Endothelial cell of umbilical vein (primary cell): ENCODE measurements around the gene PCNX1.

Experiments used
- CTCF ChIP-seq, 2 donors: IDR thresholded peaks; 1 replicate in 1 of 2; 2 replicates in 1 of 2; pipeline ENCODE4 v1.5.1; 2011; ENCODE audit warnings: low read length in 2 of 2, mild to moderate bottlenecking in 2 of 2, moderate library complexity in 2 of 2, control low read depth in 1 of 2, inconsistent platforms in 1 of 2, low read depth in 1 of 2; ENCODE audit not compliant: insufficient read depth in 1 of 2; ENCODE audit errors: extremely low read depth in 1 of 2
- EZH2 ChIP-seq: IDR thresholded peaks from 2 replicates; pipeline ENCODE4 v1.6.1; 2012; ENCODE audit warnings: borderline replicate concordance, low read depth, mild to moderate bottlenecking, moderate library complexity, low read length, inconsistent platforms; ENCODE audit not compliant: severe bottlenecking
- FOS ChIP-seq: IDR thresholded peaks from 2 replicates; pipeline ENCODE4 v1.6.1; 2011; ENCODE audit warnings: mild to moderate bottlenecking, low read length, moderate library complexity, borderline replicate concordance; ENCODE audit not compliant: insufficient read depth
- JUN ChIP-seq: IDR thresholded peaks from 2 replicates; pipeline ENCODE4 v1.6.1; 2011; ENCODE audit warnings: borderline replicate concordance, low read depth; ENCODE audit not compliant: insufficient read length, insufficient read depth
- MYC ChIP-seq: IDR thresholded peaks from one replicate; pipeline ENCODE4 v1.6.1; 2011; ENCODE audit warnings: mild to moderate bottlenecking, low read depth, low read length
- POLR2A ChIP-seq: IDR thresholded peaks from 2 replicates; pipeline ENCODE4 v1.6.1; 2012; ENCODE audit warnings: low read depth, mild to moderate bottlenecking, control low read depth, low read length
- POLR2AphosphoS5 ChIP-seq: IDR thresholded peaks from 2 replicates; pipeline ENCODE4 v1.6.1; 2012; ENCODE audit warnings: low read depth, mild to moderate bottlenecking, control low read depth, low read length, moderate library complexity; ENCODE audit not compliant: insufficient read depth
- TF ChIP-seq, protein P1 (sequence below): IDR thresholded peaks from 2 replicates; pipeline ENCODE4 v1.6.1; 2011; ENCODE audit not compliant: insufficient read depth, insufficient read length

- no peak for TF ChIP-seq CTCF (IDR thresholded peaks at IDR 0.05; ENCODE audit: extremely low read depth in 1 of 2, insufficient read depth in 1 of 2, low read depth in 1 of 2, low read length in 2 of 2)
- no peak for TF ChIP-seq POLR2AphosphoS5
- no peak for TF ChIP-seq EZH2
- no peak for TF ChIP-seq POLR2A
- no peak for TF ChIP-seq MYC
- no peak for TF ChIP-seq FOS
- TF ChIP-seq, protein P1, sequence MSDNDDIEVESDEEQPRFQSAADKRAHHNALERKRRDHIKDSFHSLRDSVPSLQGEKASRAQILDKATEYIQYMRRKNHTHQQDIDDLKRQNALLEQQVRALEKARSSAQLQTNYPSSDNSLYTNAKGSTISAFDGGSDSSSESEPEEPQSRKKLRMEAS, result no peak
- no peak for TF ChIP-seq JUN
These were observed 9.0 kb downstream of the PCNX1 start for GRCh38 chr14:70916300-70916699.
